Liver (tissue), 3 donors: ENCODE results near the gene KRTAP10-6.

ENCODE experiments used
- ATF3 ChIP-seq: IDR thresholded peaks from 2 replicates; pipeline ENCODE4 v1.6.1; 2016; ENCODE audit warnings: antibody characterized with exemption
- CTCF ChIP-seq: fragments of 150-350 bp; IDR thresholded peaks from 2 replicates; pipeline ENCODE4 v1.5.1; 2017; ENCODE audit warnings: improper control_type of control experiment, low read depth, low read length; ENCODE audit not compliant: missing input control
- FOXA1 ChIP-seq: IDR thresholded peaks from 2 replicates; pipeline ENCODE4 v1.6.1; 2016; ENCODE audit warnings: antibody characterized with exemption
- JUND ChIP-seq, 2 donors: IDR thresholded peaks; 2 replicates each; pipeline ENCODE4 v1.6.1; 2016; ENCODE audit warnings: antibody characterized with exemption in 2 of 2
- MAX ChIP-seq: IDR thresholded peaks from 2 replicates; pipeline ENCODE4 v1.6.1; 2016; ENCODE audit warnings: antibody characterized with exemption
- NR2F2 ChIP-seq: IDR thresholded peaks from 2 replicates; pipeline ENCODE4 v1.6.1; 2016; ENCODE audit warnings: antibody characterized with exemption
- RAD21 ChIP-seq, 2 donors: IDR thresholded peaks; 2 replicates each; pipeline ENCODE4 v1.6.1; 2016; ENCODE audit warnings: antibody characterized with exemption in 2 of 2, mild to moderate bottlenecking in 2 of 2
- REST ChIP-seq: IDR thresholded peaks from 2 replicates; pipeline ENCODE4 v1.6.1; 2016; ENCODE audit warnings: antibody characterized with exemption, mild to moderate bottlenecking
- SP1 ChIP-seq: IDR thresholded peaks from 2 replicates; pipeline ENCODE4 v1.6.1; 2018; ENCODE audit warnings: antibody characterized with exemption, mild to moderate bottlenecking
- TAF1 ChIP-seq: conservative IDR thresholded peaks from 2 replicates; pipeline ENCODE4 v1.6.1; 2016; ENCODE audit warnings: antibody characterized with exemption, mild to moderate bottlenecking
- YY1 ChIP-seq: IDR thresholded peaks from 2 replicates; pipeline ENCODE4 v1.6.1; 2016; ENCODE audit warnings: antibody characterized with exemption, mild to moderate bottlenecking
- ZBTB33 ChIP-seq: IDR thresholded peaks from 2 replicates; pipeline ENCODE4 v1.6.1; 2016; ENCODE audit warnings: antibody characterized with exemption
- donor health status: healthy.
- donor health status: healthy.

- no peak for TF ChIP-seq FOXA1
- no peak for TF ChIP-seq TAF1
- no peak for TF ChIP-seq YY1
- no peak for TF ChIP-seq MAX
- no peak for TF ChIP-seq CTCF
- no peak for TF ChIP-seq JUND (IDR thresholded peaks at IDR 0.05)
- no peak for TF ChIP-seq REST
- no peak for TF ChIP-seq ZBTB33
- no peak for TF ChIP-seq ATF3
- no peak for TF ChIP-seq RAD21 (IDR thresholded peaks at IDR 0.05)
- no peak for TF ChIP-seq NR2F2
- TF ChIP-seq SP1, result no peak
Measured at GRCh38 chr21:44630440-44630839, 38.1 kb upstream of the KRTAP10-6 start.
